Thyroid gland (tissue), 4 donors: Measurements from ENCODE around the gene GPR179. TPM values are rescaled to one million over a fixed set of nuclear protein-coding genes. Genes with fewer than 3 reads are reported as not detected.

Experiments
- DNase-seq, 2 donors: peaks; one replicate each; pipeline ENCODE4 v3.0.0-alpha.2; 2019
- H3K27ac ChIP-seq, 3 donors: fragments of 200-600 bp; sonication (generic); 1 replicate in 2 of 3; 2 replicates in 1 of 3; pipeline ENCODE4 v1.5.1; 2016 to 2019; ENCODE audit warnings: mild to moderate bottlenecking in 1 of 3, moderate library complexity in 1 of 3
- H3K27me3 ChIP-seq: fragments of 200-600 bp; sonication (generic); one replicate; pipeline ENCODE4 v1.5.1; 2019
- H3K36me3 ChIP-seq, 2 donors: fragments of 200-600 bp; sonication (generic); one replicate each; pipeline ENCODE4 v1.5.1; 2016 to 2019
- H3K4me1 ChIP-seq, 2 donors: fragments of 200-600 bp; sonication (generic); one replicate each; pipeline ENCODE4 v1.5.1; 2017 to 2019
- H3K4me3 ChIP-seq, 3 donors: fragments of 200-600 bp; sonication (generic); replicated peaks in 1 of 3; 1 replicate in 2 of 3; 2 replicates in 1 of 3; pipeline ENCODE4 v1.5.1; 2016; ENCODE audit warnings: mild to moderate bottlenecking in 1 of 3
- H3K9me3 ChIP-seq: fragments of 200-600 bp; sonication (generic); one replicate; pipeline ENCODE4 v1.5.1; 2017
- CTCF ChIP-seq, 6 experiments: fragments of 200-600 bp in 3 of 6; fragments of 450-650 bp in 3 of 6; sonication (generic) in 3 of 6; IDR thresholded peaks; one replicate each; pipeline ENCODE4 v1.5.1; 2016 to 2019; ENCODE audit warnings: antibody characterized with exemption in 6 of 6, mild to moderate bottlenecking in 2 of 6, inconsistent platforms in 1 of 6, moderate library complexity in 1 of 6
- POLR2A ChIP-seq, 2 donors: fragments of 450-650 bp; IDR thresholded peaks; one replicate each; pipeline ENCODE4 v1.6.1; 2017; ENCODE audit warnings: antibody characterized with exemption in 2 of 2, mild to moderate bottlenecking in 2 of 2, moderate library complexity in 1 of 2
- WGBS, 2 donors: methylation state at CpG; one replicate each; pipeline ENCODE4 v1.1.5; 2017; 5-methylcytosine and 5-hydroxymethylcytosine counted together
- intact Hi-C: fragments of 100-400 bp; cut with DNase I; formaldehyde crosslinking; loops from one replicate; pipeline ENCODE4 v1.15.1; 2023
- total RNA-seq, 4 donors: library from RNA; depleted of rRNA; stranded (reverse); fragments of >200 nt; gene quantifications; one replicate each; pipeline ENCODE4 v1.2.3, GENCODE V29; 2016

GPR179 gene
- total RNA-seq, 4 donors from 2014 or later = under 0.01 to 0.13 TPM; not detected in 2

DNA sequence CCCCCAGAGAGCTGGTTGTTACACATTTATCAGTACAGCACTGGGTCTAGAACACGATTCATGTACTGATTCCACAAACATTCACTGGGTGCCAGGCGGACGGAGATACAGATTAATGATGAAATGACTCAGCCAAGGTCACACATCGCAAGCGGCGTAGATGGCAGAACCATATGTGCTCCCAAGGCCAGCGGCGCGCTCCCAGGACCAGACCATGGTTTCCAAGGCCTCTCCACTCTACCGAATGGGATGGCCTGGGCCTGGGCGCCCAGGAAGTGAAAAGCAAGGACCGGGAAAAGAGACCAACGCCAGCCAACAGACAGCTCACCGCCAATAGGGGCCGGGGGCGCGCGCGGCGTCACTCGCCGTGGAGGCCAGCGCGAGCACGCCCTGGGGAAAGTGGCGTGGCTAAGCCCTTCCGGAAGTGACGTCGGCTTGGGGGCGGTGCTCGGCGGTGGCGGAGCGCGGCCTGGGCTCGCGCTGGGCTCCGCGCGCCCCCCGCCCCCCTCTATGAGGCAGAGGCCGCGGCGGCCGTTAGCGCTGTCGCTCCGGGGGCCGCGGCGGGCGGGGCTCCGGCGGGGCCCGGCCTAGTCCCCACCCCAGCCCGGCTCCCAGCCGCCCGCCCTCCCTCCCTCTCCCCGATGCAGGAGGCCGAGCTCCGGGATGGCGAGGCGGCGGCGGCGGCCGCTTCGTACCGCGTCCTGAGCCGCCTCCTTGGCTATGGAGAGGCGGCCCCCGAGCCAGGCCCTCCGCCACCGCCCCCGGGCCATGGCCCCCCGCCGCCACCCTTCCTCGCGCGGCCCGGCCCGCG is 7.9 kb upstream of the GPR179 start, which contains the start of gene SOCS7:
TSS of gene SOCS7 (plus strand) at position 433 of the 811 bp plus-strand sequence. CDS start at position 642, 209 bp downstream.
- WGBS, 2 donors = 26 to 38% methylated on average over 12 to 13 of the region's 84 CpGs
- DNase-seq = peak; percentile 93
- Histone ChIP-seq H3K36me3 (no peaks in the 10 kb centered on the region), H3K27ac (peak within 1 kb of the TSS; percentile 59 to 89 (median 71)), H3K27me3 (no peaks in the 10 kb centered on the region), H3K9me3 (no peaks in the 10 kb centered on the region), H3K4me3 (peak within 1 kb of the TSS; percentile 67 to 95 (median 75)), H3K4me1 (peaks cover 31 to 34% of the 10 kb centered on the region in 2 donors)
- intact Hi-C loops = no loop called here
- TF ChIP-seq POLR2A (IDR thresholded peaks at IDR 0.05) (peak in 1 of 2 donors; percentile 85), CTCF (IDR thresholded peaks at IDR 0.05) (no peak)

DNA sequence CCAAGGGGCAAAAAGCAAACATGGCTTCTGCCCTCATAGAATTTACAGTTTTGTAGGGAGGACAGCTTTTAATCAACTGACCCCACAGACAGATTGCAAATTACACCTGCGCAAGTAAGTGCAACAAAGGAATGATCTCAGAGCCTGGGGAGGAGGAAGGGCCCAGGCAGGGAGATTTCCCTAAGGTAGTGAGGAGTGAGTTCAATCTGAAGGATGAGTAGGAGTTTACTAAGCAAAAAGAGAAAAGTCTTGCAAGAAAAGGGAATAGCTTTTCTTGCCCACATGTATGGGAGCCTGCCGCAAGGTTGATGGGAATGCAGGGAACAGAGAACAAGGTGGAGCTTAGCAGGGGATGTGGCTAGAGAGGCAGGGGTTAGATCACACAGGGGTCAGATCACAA is 6.3 kb upstream of the GPR179 start:
- H3K9me3 ChIP-seq = no peaks in the 10 kb centered on the region
- intact Hi-C loops = no loop called here
- WGBS, 2 donors = 96 to 98% methylated on average over 2 of the region's 2 CpGs
- H3K36me3 ChIP-seq = no peaks in the 10 kb centered on the region
- H3K4me1 ChIP-seq = peaks cover 20 to 25% of the 10 kb centered on the region in 2 donors
- no peak for TF ChIP-seq CTCF (IDR thresholded peaks at IDR 0.05)
- no peak for DNase-seq
- H3K27me3 ChIP-seq = no peaks in the 10 kb centered on the region
- H3K4me3 ChIP-seq = no peak overlapping the region
- no peak overlapping the region for H3K27ac ChIP-seq

DNA sequence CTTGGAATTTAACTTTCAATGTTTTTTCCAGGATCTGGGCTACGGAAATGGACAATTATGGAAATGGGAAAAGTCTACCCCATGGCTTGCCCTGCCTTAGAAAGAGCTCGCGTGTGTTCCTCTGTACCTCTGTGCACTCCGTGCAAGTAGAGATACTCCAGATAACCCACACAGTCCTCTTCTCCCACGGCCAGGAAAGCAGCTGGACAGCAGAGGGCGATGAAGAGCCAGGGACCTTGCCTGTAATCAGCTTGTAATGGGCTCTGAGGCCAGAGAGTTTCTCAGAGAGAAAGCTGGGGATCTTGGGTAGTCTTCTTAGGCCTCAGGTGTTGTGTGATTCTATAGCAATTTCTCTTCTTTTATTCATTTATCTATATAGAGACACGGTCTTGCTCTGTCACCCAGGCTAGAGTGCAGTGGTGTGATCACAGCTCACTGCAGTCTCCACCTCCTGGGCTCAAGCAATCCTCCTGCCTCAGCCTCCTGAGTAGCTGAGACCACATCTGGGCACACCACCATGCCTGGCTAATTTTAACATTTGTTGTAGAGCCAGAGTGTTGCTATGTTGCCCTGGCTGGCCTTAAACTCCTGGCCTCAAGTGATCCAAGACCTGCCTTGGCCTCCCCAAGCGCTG is 5.5 kb upstream of the GPR179 start:
- H3K27ac ChIP-seq = no peak overlapping the region

GRCh38 chr17:38345743-38346142 is 2.0 kb upstream of the GPR179 start:
- WGBS, 2 donors = 97 to 98% methylated on average over 7 of the region's 7 CpGs
- peaks cover 0 to 5% of the 10 kb centered on the region in 2 donors for H3K4me1 ChIP-seq
- H3K36me3 ChIP-seq = no peaks in the 10 kb centered on the region
- intact Hi-C loops = no loop called here
- H3K9me3 ChIP-seq = no peaks in the 10 kb centered on the region
- TF ChIP-seq CTCF (IDR thresholded peaks at IDR 0.05) = no peak
- no peak for TF ChIP-seq POLR2A (IDR thresholded peaks at IDR 0.05)
- H3K27me3 ChIP-seq = no peaks in the 10 kb centered on the region
- H3K27ac ChIP-seq = no peak overlapping the region
- DNase-seq = no peak
- no peak overlapping the region for H3K4me3 ChIP-seq

More for the DNA sequence above, 5.5 kb upstream of the GPR179 start:
- 14% methylated on average over 8 of the region's 8 CpGs for WGBS, 2 donors
- Histone ChIP-seq H3K9me3 (no peaks in the 10 kb centered on the region), H3K36me3 (no peaks in the 10 kb centered on the region), H3K4me1 (peaks cover 12 to 17% of the 10 kb centered on the region in 2 donors), H3K27me3 (no peaks in the 10 kb centered on the region), H3K4me3 (no peak overlapping the region)
- DNase-seq = peak; percentile 89 to 91
- intact Hi-C loops = loop anchor here (2.0 kb wide), 1 partner anchor 66 kb away; no protein-coding TSS in a partner anchor
- TF ChIP-seq POLR2A (IDR thresholded peaks at IDR 0.05) (no peak), CTCF (IDR thresholded peaks at IDR 0.05) (peak; percentile 49 to 95 (median 91))

- 85 to 86% methylated on average over 3 of the region's 3 CpGs for WGBS, 2 donors
- intact Hi-C loops = no loop called here
- TF ChIP-seq CTCF (IDR thresholded peaks at IDR 0.05) (no peak), POLR2A (IDR thresholded peaks at IDR 0.05) (no peak)
- Histone ChIP-seq H3K36me3 (no peaks in the 10 kb centered on the region), H3K27ac (no peak overlapping the region), H3K4me3 (no peak overlapping the region), H3K4me1 (peaks cover 0 to 5% of the 10 kb centered on the region in 2 donors), H3K27me3 (no peaks in the 10 kb centered on the region), H3K9me3 (no peaks in the 10 kb centered on the region)
- no peak for DNase-seq
Observed at GRCh38 chr17:38344420-38344745, 627 bp upstream of the GPR179 start.
